SK-N-SH treated with all-trans-retinoic acid at 6 μM for 48 hours (cell line): ENCODE measurements around the gene ZFAND2B.

Experiments
- CREB5 ChIP-seq: fragments of 250-450 bp; sonication (Bioruptor Pico); IDR thresholded peaks from 2 replicates; pipeline ENCODE4 v1.5.1; 2020; ENCODE audit warnings: low read depth, mild to moderate bottlenecking, moderate library complexity
- RARB ChIP-seq: fragments of 250-450 bp; sonication (Bioruptor Pico); IDR thresholded peaks from 2 replicates; pipeline ENCODE4 v1.8.0; 2021; ENCODE audit warnings: mild to moderate bottlenecking, moderate library complexity
- ZFP3 ChIP-seq: fragments of 250-450 bp; sonication (Bioruptor Pico); IDR thresholded peaks from 2 replicates; pipeline ENCODE4 v1.5.0; 2020; ENCODE audit warnings: mild to moderate bottlenecking, moderate library complexity
- ZFP30 ChIP-seq: fragments of 450-650 bp; formaldehyde crosslinking; IDR thresholded peaks from 2 replicates; pipeline ENCODE4 v1.5.0; 2022; ENCODE audit warnings: mild to moderate bottlenecking, moderate library complexity
- ZNF70 ChIP-seq: fragments of 450-650 bp; formaldehyde crosslinking; IDR thresholded peaks from 2 replicates; pipeline ENCODE4 v1.5.0; 2020; ENCODE audit warnings: mild to moderate bottlenecking, moderate library complexity

GRCh38 chr2:219159771-219160185, 46.8 kb upstream of the ZFAND2B start:
- no peak for TF ChIP-seq RARB (CRISPR knock-in tag)
- TF ChIP-seq ZFP30 (CRISPR knock-in tag): no peak
- TF ChIP-seq ZFP3 (CRISPR knock-in tag): no peak
- no peak for TF ChIP-seq CREB5 (CRISPR knock-in tag)
- TF ChIP-seq ZNF70 (CRISPR knock-in tag): no peak
